Effector memory CD4-positive, alpha-beta T cell (primary cell): Measurements from ENCODE around the gene AGAP1.

Experiments
- DNase-seq, 3 donors: peaks; one replicate each; pipeline ENCODE4 v3.0.0-alpha.2; 2020
- H3K27ac ChIP-seq: 2 replicates; pipeline ENCODE4 v1.7.0; 2013; ENCODE audit warnings: mild to moderate bottlenecking, low read length, moderate library complexity; ENCODE audit not compliant: insufficient read depth, poor library complexity, severe bottlenecking
- H3K27me3 ChIP-seq: replicated peaks from 2 replicates; pipeline ENCODE4 v1.7.0; 2013; ENCODE audit warnings: mild to moderate bottlenecking, low read length; ENCODE audit not compliant: insufficient read depth, control insufficient read depth, poor library complexity, severe bottlenecking
- H3K36me3 ChIP-seq: 2 replicates; pipeline ENCODE4 v1.7.0; 2013; ENCODE audit warnings: mild to moderate bottlenecking, low read length, moderate library complexity; ENCODE audit not compliant: control insufficient read depth, insufficient read depth
- H3K4me1 ChIP-seq: 2 replicates; pipeline ENCODE4 v1.7.0; 2013; ENCODE audit warnings: low read length, mild to moderate bottlenecking; ENCODE audit not compliant: control insufficient read depth, insufficient read depth, poor library complexity, severe bottlenecking
- H3K4me3 ChIP-seq: 2 replicates; pipeline ENCODE4 v1.7.0; 2013; ENCODE audit warnings: low read length, low read depth, mild to moderate bottlenecking; ENCODE audit not compliant: insufficient read depth, poor library complexity, severe bottlenecking
- H3K9me3 ChIP-seq: 2 replicates; pipeline ENCODE4 v1.7.0; 2013; ENCODE audit warnings: mild to moderate bottlenecking, low read length, moderate library complexity; ENCODE audit not compliant: control insufficient read depth

The AGAP1 gene

GRCh38 chr2:235721625-235722024, 227.8 kb downstream of the AGAP1 start:
- H3K4me3 ChIP-seq, result no peak overlapping the region
- H3K9me3 ChIP-seq, result no peaks in the 10 kb centered on the region
- H3K27ac ChIP-seq, result no peak overlapping the region
- no peaks in the 10 kb centered on the region for H3K27me3 ChIP-seq
- H3K36me3 ChIP-seq, result no peaks in the 10 kb centered on the region
- no peak for DNase-seq
- no peaks in the 10 kb centered on the region for H3K4me1 ChIP-seq

GRCh38 chr2:235722869-235723268, 229.0 kb downstream of the AGAP1 start:
- Histone ChIP-seq H3K4me1 (no peaks in the 10 kb centered on the region), H3K9me3 (no peaks in the 10 kb centered on the region), H3K27me3 (no peaks in the 10 kb centered on the region), H3K4me3 (no peak overlapping the region), H3K36me3 (no peaks in the 10 kb centered on the region), H3K27ac (no peak overlapping the region)
- DNase-seq, result no peak

DNA sequence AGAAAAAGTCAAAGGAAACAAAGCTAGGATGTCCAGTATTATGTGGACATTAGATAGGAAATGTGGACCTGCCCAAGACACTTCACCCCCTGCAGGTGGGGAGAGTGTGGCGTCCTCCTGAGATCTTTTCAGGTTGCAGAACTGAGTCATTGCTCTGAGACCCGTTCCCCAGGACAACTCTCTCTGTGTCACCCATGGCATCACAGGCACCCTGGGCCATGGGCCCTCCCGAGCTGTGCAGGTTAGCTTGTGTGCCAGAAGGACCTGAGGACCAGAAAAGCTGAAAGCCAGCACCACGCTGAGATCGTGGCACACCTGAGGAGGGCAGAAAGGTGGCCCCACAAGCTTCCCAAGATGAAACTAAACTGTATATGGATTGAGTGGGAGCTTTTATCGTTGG, 229.5 kb downstream of the AGAP1 start:
- Histone ChIP-seq H3K4me1 (no peaks in the 10 kb centered on the region), H3K9me3 (no peaks in the 10 kb centered on the region), H3K27ac (no peak overlapping the region), H3K27me3 (no peaks in the 10 kb centered on the region), H3K36me3 (no peaks in the 10 kb centered on the region), H3K4me3 (no peak overlapping the region)
- DNase-seq, result no peak

- Histone ChIP-seq H3K4me1 (no peaks in the 10 kb centered on the region), H3K27ac (no peak overlapping the region), H3K4me3 (no peak overlapping the region), H3K27me3 (no peaks in the 10 kb centered on the region), H3K36me3 (no peaks in the 10 kb centered on the region), H3K9me3 (no peaks in the 10 kb centered on the region)
- DNase-seq, result no peak
Observed at GRCh38 chr2:235723811-235724465, 230.1 kb downstream of the AGAP1 start.

DNA sequence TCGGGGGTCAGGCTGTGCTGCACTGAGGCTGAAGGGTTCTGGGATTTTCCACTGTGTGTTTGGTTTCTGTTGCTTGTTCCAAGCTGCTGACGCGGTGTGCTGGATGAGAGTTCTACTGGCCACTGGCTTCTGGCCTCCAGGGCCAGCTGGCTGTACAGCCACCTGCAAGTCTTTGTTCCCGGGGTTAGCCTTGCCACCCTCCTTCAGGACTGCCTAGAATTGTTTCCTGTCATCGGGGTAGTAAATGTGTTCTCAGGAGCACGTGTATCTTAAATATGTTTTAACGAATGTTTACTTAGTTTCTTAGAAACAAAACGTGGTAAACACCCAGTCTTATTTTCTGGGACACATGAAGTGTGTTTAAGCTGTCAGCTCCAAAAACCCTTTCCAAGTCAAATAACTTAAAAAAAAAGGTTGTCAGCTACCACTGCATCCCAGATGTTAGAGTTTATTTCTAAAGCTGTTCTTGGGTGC, 231.2 kb downstream of the AGAP1 start:
- Histone ChIP-seq H3K27ac (no peak overlapping the region), H3K36me3 (no peaks in the 10 kb centered on the region), H3K27me3 (no peaks in the 10 kb centered on the region), H3K9me3 (no peaks in the 10 kb centered on the region), H3K4me1 (no peaks in the 10 kb centered on the region), H3K4me3 (no peak overlapping the region)
- DNase-seq, result no peak

GRCh38 chr2:235725841-235726240, 232.0 kb downstream of the AGAP1 start:
- Histone ChIP-seq H3K4me3 (no peak overlapping the region), H3K9me3 (no peaks in the 10 kb centered on the region), H3K27me3 (no peaks in the 10 kb centered on the region), H3K27ac (no peak overlapping the region), H3K4me1 (no peaks in the 10 kb centered on the region), H3K36me3 (no peaks in the 10 kb centered on the region)
- DNase-seq, result no peak

- no peaks in the 10 kb centered on the region for H3K27me3 ChIP-seq
- H3K4me3 ChIP-seq, result no peak overlapping the region
- H3K36me3 ChIP-seq, result no peaks in the 10 kb centered on the region
- H3K4me1 ChIP-seq, result no peaks in the 10 kb centered on the region
- H3K9me3 ChIP-seq, result no peaks in the 10 kb centered on the region
- DNase-seq, result no peak
- H3K27ac ChIP-seq, result no peak overlapping the region
Observed at GRCh38 chr2:235726554-235726953, 232.7 kb downstream of the AGAP1 start.

- Histone ChIP-seq H3K4me1 (no peaks in the 10 kb centered on the region), H3K4me3 (no peak overlapping the region), H3K9me3 (no peaks in the 10 kb centered on the region), H3K36me3 (no peaks in the 10 kb centered on the region), H3K27ac (no peak overlapping the region), H3K27me3 (no peaks in the 10 kb centered on the region)
- no peak for DNase-seq
Observed at GRCh38 chr2:235727174-235727573, 233.3 kb downstream of the AGAP1 start.

DNA sequence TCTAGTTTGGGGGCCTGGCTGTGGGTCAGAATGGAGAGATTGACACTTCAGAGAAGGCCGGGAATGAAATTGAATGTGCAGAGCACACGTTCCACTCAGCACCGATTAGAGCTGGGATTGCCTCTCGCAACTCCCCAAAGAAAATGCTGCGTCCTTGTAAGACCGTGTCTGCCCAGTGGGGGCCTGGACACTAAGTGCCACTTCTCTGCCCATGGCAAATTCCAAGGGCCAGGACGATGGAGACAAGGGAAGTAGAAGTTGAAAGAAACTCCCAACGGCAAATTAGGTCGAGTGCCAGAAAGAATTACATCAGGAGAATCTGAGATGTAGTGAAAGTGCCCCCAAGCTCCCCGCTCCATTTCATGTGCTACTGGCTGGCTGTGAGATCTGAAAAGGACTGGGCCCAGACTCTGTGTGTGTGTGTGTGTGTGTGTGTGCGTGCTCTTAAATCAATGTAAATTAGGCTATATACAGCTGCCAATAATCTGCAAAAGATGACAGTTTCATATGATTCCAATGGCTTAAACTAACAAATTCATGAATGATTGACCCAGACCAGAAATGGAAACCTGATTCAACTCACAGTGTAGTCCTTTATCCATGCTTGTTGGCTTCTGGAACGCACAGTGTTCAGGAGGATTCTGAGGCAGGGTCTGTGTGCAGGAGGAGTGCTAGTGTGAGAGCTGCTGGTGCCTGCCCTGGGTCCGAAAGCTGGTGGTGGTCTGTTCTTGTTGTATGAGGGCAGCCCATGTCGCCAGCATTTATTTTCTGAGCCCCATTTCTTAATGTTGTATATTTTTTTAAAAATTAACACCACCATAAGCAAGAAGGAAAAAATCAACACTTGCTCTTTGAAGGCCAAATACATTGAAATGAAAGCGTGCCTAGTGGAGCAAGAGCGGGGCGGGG, 234.3 kb downstream of the AGAP1 start:
- Histone ChIP-seq H3K9me3 (no peaks in the 10 kb centered on the region), H3K27me3 (no peaks in the 10 kb centered on the region), H3K27ac (no peak overlapping the region), H3K4me3 (no peak overlapping the region), H3K36me3 (no peaks in the 10 kb centered on the region), H3K4me1 (no peaks in the 10 kb centered on the region)
- no peak for DNase-seq
